Measurements from ENCODE around the gene KRTAP20-1.

DNA sequence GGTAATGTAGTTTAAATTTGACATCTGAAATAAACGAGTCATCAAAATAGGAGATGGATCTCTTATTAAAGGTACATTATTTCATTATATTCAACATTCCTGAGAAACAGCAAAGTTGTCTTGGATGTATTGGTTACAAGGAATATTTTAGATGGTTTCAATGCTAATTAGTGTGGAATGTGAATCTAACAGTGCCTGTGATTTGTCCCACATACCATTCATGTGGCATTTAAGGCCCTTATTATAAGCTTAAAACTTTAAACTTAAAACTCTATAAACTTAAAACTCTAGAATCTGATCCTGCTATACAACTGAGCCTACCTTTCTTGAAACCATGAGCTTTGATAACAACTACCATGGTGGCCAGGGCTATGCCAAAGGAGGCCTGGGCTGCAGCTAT lies 15.4 kb upstream of the KRTAP20-1 start, which contains the start of gene KRTAP22-1:
- TF ChIP-seq ELF1 (IDR thresholded peaks at IDR 0.05; ENCODE audit: borderline replicate concordance, low read depth) (no peak), YY1 (IDR thresholded peaks at IDR 0.05; ENCODE audit: extremely low read depth, insufficient replicate concordance, low read depth, low read length) (no peak), POLR2A (IDR thresholded peaks at IDR 0.05; ENCODE audit: borderline replicate concordance, extremely low read depth, insufficient read depth, insufficient read length) (no peak), TCF7L2 (IDR thresholded peaks at IDR 0.05; ENCODE audit: borderline replicate concordance, extremely low read depth, insufficient read depth, insufficient read length) (no peak), RAD21 (IDR thresholded peaks at IDR 0.05; ENCODE audit: low read depth) (no peak), SIN3A (IDR thresholded peaks at IDR 0.05; ENCODE audit: low read depth) (no peak), EGR1 (IDR thresholded peaks at IDR 0.05; ENCODE audit: low read depth) (no peak), EZH2phosphoT487 (IDR thresholded peaks at IDR 0.05; ENCODE audit: borderline replicate concordance) (no peak), CBX3 (IDR thresholded peaks at IDR 0.05; ENCODE audit: low read depth) (no peak), EZH2 (IDR thresholded peaks at IDR 0.05) (no peak), CEBPB (IDR thresholded peaks at IDR 0.05; ENCODE audit: low read depth) (no peak), JUND (IDR thresholded peaks at IDR 0.05) (no peak)
- TF ChIP-seq, protein P1, sequence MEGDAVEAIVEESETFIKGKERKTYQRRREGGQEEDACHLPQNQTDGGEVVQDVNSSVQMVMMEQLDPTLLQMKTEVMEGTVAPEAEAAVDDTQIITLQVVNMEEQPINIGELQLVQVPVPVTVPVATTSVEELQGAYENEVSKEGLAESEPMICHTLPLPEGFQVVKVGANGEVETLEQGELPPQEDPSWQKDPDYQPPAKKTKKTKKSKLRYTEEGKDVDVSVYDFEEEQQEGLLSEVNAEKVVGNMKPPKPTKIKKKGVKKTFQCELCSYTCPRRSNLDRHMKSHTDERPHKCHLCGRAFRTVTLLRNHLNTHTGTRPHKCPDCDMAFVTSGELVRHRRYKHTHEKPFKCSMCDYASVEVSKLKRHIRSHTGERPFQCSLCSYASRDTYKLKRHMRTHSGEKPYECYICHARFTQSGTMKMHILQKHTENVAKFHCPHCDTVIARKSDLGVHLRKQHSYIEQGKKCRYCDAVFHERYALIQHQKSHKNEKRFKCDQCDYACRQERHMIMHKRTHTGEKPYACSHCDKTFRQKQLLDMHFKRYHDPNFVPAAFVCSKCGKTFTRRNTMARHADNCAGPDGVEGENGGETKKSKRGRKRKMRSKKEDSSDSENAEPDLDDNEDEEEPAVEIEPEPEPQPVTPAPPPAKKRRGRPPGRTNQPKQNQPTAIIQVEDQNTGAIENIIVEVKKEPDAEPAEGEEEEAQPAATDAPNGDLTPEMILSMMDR (IDR thresholded peaks at IDR 0.05 in 2 of 3, conservative IDR thresholded peaks at IDR 0.05 in 1 of 3; ENCODE audit: borderline replicate concordance in 1 of 3, insufficient read depth in 1 of 3, low read depth in 2 of 3, low read length in 2 of 3): no peak
- TF ChIP-seq, protein P2, sequence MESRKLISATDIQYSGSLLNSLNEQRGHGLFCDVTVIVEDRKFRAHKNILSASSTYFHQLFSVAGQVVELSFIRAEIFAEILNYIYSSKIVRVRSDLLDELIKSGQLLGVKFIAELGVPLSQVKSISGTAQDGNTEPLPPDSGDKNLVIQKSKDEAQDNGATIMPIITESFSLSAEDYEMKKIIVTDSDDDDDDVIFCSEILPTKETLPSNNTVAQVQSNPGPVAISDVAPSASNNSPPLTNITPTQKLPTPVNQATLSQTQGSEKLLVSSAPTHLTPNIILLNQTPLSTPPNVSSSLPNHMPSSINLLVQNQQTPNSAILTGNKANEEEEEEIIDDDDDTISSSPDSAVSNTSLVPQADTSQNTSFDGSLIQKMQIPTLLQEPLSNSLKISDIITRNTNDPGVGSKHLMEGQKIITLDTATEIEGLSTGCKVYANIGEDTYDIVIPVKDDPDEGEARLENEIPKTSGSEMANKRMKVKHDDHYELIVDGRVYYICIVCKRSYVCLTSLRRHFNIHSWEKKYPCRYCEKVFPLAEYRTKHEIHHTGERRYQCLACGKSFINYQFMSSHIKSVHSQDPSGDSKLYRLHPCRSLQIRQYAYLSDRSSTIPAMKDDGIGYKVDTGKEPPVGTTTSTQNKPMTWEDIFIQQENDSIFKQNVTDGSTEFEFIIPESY (IDR thresholded peaks at IDR 0.05; ENCODE audit: extremely low read depth, insufficient replicate concordance, low read length): no peak

Measured in HCT116 (cell line).